ENCODE measurements around the gene JMJD7.

The JMJD7 gene

GRCh38 chr15:41858756-41859155, 30.9 kb downstream of the JMJD7 start:
- in situ Hi-C loops (cut with MboI; ENCODE audit: low sequenced_read_pairs) = no loop called here

- in situ Hi-C loops (cut with MboI; ENCODE audit: low sequenced_read_pairs) = no loop called here
Observed at GRCh38 chr15:41860049-41860828, 32.3 kb downstream of the JMJD7 start.

GRCh38 chr15:41861736-41862356, 34.0 kb downstream of the JMJD7 start:
- in situ Hi-C loops (cut with MboI; ENCODE audit: low sequenced_read_pairs) = no loop called here

- in situ Hi-C loops (cut with MboI; ENCODE audit: low sequenced_read_pairs) = no loop called here
Observed at GRCh38 chr15:41862515-41863116, 34.7 kb downstream of the JMJD7 start.

GRCh38 chr15:41865490-41866055, 37.7 kb downstream of the JMJD7 start:
- in situ Hi-C loops (cut with MboI; ENCODE audit: low sequenced_read_pairs) = no loop called here

GRCh38 chr15:41866263-41866703, 38.4 kb downstream of the JMJD7 start:
- in situ Hi-C loops (cut with MboI; ENCODE audit: low sequenced_read_pairs) = no loop called here

GRCh38 chr15:41866872-41867579, 39.1 kb downstream of the JMJD7 start:
- in situ Hi-C loops (cut with MboI; ENCODE audit: low sequenced_read_pairs) = no loop called here

GRCh38 chr15:41868321-41868720, 40.4 kb downstream of the JMJD7 start:
- in situ Hi-C loops (cut with MboI; ENCODE audit: low sequenced_read_pairs) = no loop called here

GRCh38 chr15:41869770-41870688, 42.1 kb downstream of the JMJD7 start:
- in situ Hi-C loops (cut with MboI; ENCODE audit: low sequenced_read_pairs) = no loop called here

GRCh38 chr15:41870689-41871081, 42.8 kb downstream of the JMJD7 start:
- in situ Hi-C loops (cut with MboI; ENCODE audit: low sequenced_read_pairs) = no loop called here

- in situ Hi-C loops (cut with MboI; ENCODE audit: low sequenced_read_pairs) = no loop called here
Observed at GRCh38 chr15:41871175-41871905, 43.4 kb downstream of the JMJD7 start.

GRCh38 chr15:41872166-41872747, 44.4 kb downstream of the JMJD7 start:
- in situ Hi-C loops (cut with MboI; ENCODE audit: low sequenced_read_pairs) = no loop called here

GRCh38 chr15:41873711-41874110, 45.8 kb downstream of the JMJD7 start:
- in situ Hi-C loops (cut with MboI; ENCODE audit: low sequenced_read_pairs) = no loop called here

GRCh38 chr15:41874736-41875135, 46.8 kb downstream of the JMJD7 start:
- in situ Hi-C loops (cut with MboI; ENCODE audit: low sequenced_read_pairs) = no loop called here

- in situ Hi-C loops (cut with MboI; ENCODE audit: low sequenced_read_pairs) = no loop called here
Observed at GRCh38 chr15:41876007-41876406, 48.1 kb downstream of the JMJD7 start.

- in situ Hi-C loops (cut with MboI; ENCODE audit: low sequenced_read_pairs) = no loop called here
Observed at GRCh38 chr15:41876689-41877088, 48.8 kb downstream of the JMJD7 start.

- in situ Hi-C loops (cut with MboI; ENCODE audit: low sequenced_read_pairs) = no loop called here
Observed at GRCh38 chr15:41877631-41878354, 49.9 kb downstream of the JMJD7 start.

- in situ Hi-C loops (cut with MboI; ENCODE audit: low sequenced_read_pairs) = no loop called here
Observed at GRCh38 chr15:41878355-41878699, 50.4 kb downstream of the JMJD7 start.

Measured in hTERT RPE-1 (cell line).